ENCODE results near the gene CUL4A. TPM values are rescaled to one million over a fixed set of nuclear protein-coding genes. Genes with fewer than 3 reads are reported as not detected.
"Not testable (repeated sequence)": the region's sequence is repeated elsewhere in the genome, so short reads cannot be mapped to it uniquely, and the experiment has no call there.

CUL4A gene
- total RNA-seq = 10 to 100 TPM; 87.7 to 88.9 TPM

- DNase-seq = peak; percentile 79
- Mint-ChIP-seq H3K9me3 (peaks cover 1% of the 10 kb centered on the region), H3K4me1 (peaks cover 58% of the 10 kb centered on the region), H3K4me3 (peak within 1 kb of the TSS; percentile 94), H3K27me3 (no peaks in the 10 kb centered on the region), H3K27ac (peak within 1 kb of the TSS; percentile 87), H3K36me3 (peaks cover 31% of the 10 kb centered on the region)
These were observed at the start of gene CUL4A for GRCh38 chr13:113209336-113209758. Gene CUL4A (plus strand): TSS chr13:113209613. CDS start chr13:113209628, 15 bp downstream.

- no peaks in the 10 kb centered on the region for H3K27me3 Mint-ChIP-seq
- no peak for DNase-seq
- no peak overlapping the region for H3K27ac Mint-ChIP-seq
- H3K4me3 Mint-ChIP-seq = no peak overlapping the region
- peaks cover 8% of the 10 kb centered on the region for H3K9me3 Mint-ChIP-seq
- no peaks in the 10 kb centered on the region for H3K36me3 Mint-ChIP-seq
- peaks cover 10% of the 10 kb centered on the region for H3K4me1 Mint-ChIP-seq
These were observed 49.7 kb upstream of the CUL4A start for GRCh38 chr13:113159701-113160100.

GRCh38 chr13:113160983-113161382 is 48.4 kb upstream of the CUL4A start:
- Mint-ChIP-seq H3K27me3 (no peaks in the 10 kb centered on the region), H3K4me3 (peak overlapping the region; percentile 12), H3K9me3 (no peaks in the 10 kb centered on the region), H3K4me1 (peaks cover 13% of the 10 kb centered on the region), H3K36me3 (no peaks in the 10 kb centered on the region), H3K27ac (no peak overlapping the region)
- no peak for DNase-seq

- Mint-ChIP-seq H3K27me3 (no peaks in the 10 kb centered on the region), H3K36me3 (peaks cover 3% of the 10 kb centered on the region), H3K27ac (no peak overlapping the region), H3K9me3 (no peaks in the 10 kb centered on the region), H3K4me3 (peak overlapping the region; percentile 12), H3K4me1 (peaks cover 16% of the 10 kb centered on the region)
- DNase-seq = no peak
These were observed 48.0 kb upstream of the CUL4A start for GRCh38 chr13:113161433-113161832.

GRCh38 chr13:113161975-113162374 is 47.4 kb upstream of the CUL4A start:
- not testable (repeated sequence) for H3K9me3 Mint-ChIP-seq, H3K27ac Mint-ChIP-seq, H3K36me3 Mint-ChIP-seq, DNase-seq, H3K27me3 Mint-ChIP-seq, H3K4me3 Mint-ChIP-seq
- peaks cover 19% of the 10 kb centered on the region for H3K4me1 Mint-ChIP-seq

GRCh38 chr13:113162783-113163685 is 46.4 kb upstream of the CUL4A start:
- H3K4me3 Mint-ChIP-seq = no peak overlapping the region
- H3K36me3 Mint-ChIP-seq = peaks cover 14% of the 10 kb centered on the region
- H3K4me1 Mint-ChIP-seq = peaks cover 19% of the 10 kb centered on the region
- no peaks in the 10 kb centered on the region for H3K27me3 Mint-ChIP-seq
- H3K27ac Mint-ChIP-seq = peak overlapping the region; percentile 29
- peaks cover 3% of the 10 kb centered on the region for H3K9me3 Mint-ChIP-seq
- peak; percentile 18 for DNase-seq

GRCh38 chr13:113164492-113164891 is 44.9 kb upstream of the CUL4A start:
- Mint-ChIP-seq H3K36me3 (peaks cover 25% of the 10 kb centered on the region), H3K9me3 (peaks cover 3% of the 10 kb centered on the region), H3K4me3 (no peak overlapping the region), H3K27me3 (no peaks in the 10 kb centered on the region), H3K4me1 (peaks cover 19% of the 10 kb centered on the region), H3K27ac (no peak overlapping the region)
- no peak for DNase-seq

GRCh38 chr13:113166266-113166665 is 43.1 kb upstream of the CUL4A start:
- Mint-ChIP-seq H3K27me3 (no peaks in the 10 kb centered on the region), H3K9me3 (peaks cover 3% of the 10 kb centered on the region), H3K4me1 (peaks cover 17% of the 10 kb centered on the region), H3K27ac (no peak overlapping the region), H3K36me3 (peaks cover 31% of the 10 kb centered on the region), H3K4me3 (no peak overlapping the region)
- peak; percentile 30 for DNase-seq

- peaks cover 3% of the 10 kb centered on the region for H3K9me3 Mint-ChIP-seq
- H3K4me1 Mint-ChIP-seq = peaks cover 14% of the 10 kb centered on the region
- H3K27me3 Mint-ChIP-seq = no peaks in the 10 kb centered on the region
These were observed 42.7 kb upstream of the CUL4A start for GRCh38 chr13:113166681-113167080.

GRCh38 chr13:113167155-113167554 is 42.3 kb upstream of the CUL4A start:
- Mint-ChIP-seq H3K27ac (no peak overlapping the region), H3K4me1 (peaks cover 14% of the 10 kb centered on the region), H3K4me3 (no peak overlapping the region), H3K9me3 (peaks cover 3% of the 10 kb centered on the region), H3K36me3 (peaks cover 38% of the 10 kb centered on the region), H3K27me3 (no peaks in the 10 kb centered on the region)
- DNase-seq = no peak

More at GRCh38 chr13:113166681-113167080, 42.7 kb upstream of the CUL4A start:
- Mint-ChIP-seq H3K36me3 (peaks cover 35% of the 10 kb centered on the region), H3K27ac (no peak overlapping the region), H3K4me3 (no peak overlapping the region)
- DNase-seq = no peak

GRCh38 chr13:113167575-113167974 is 41.8 kb upstream of the CUL4A start:
- Mint-ChIP-seq H3K27me3 (no peaks in the 10 kb centered on the region), H3K4me1 (peaks cover 14% of the 10 kb centered on the region), H3K36me3 (peaks cover 41% of the 10 kb centered on the region), H3K9me3 (peaks cover 3% of the 10 kb centered on the region), H3K27ac (peak overlapping the region; percentile 0), H3K4me3 (no peak overlapping the region)
- DNase-seq = no peak

- H3K27me3 Mint-ChIP-seq = no peaks in the 10 kb centered on the region
- H3K36me3 Mint-ChIP-seq = peaks cover 41% of the 10 kb centered on the region
- no peak for DNase-seq
- no peak overlapping the region for H3K4me3 Mint-ChIP-seq
- peaks cover 12% of the 10 kb centered on the region for H3K4me1 Mint-ChIP-seq
- H3K27ac Mint-ChIP-seq = no peak overlapping the region
- H3K9me3 Mint-ChIP-seq = peaks cover 3% of the 10 kb centered on the region
These were observed 41.2 kb upstream of the CUL4A start for GRCh38 chr13:113168211-113168610.

- DNase-seq = no peak
- peaks cover 3% of the 10 kb centered on the region for H3K9me3 Mint-ChIP-seq
- peaks cover 41% of the 10 kb centered on the region for H3K36me3 Mint-ChIP-seq
- peaks cover 10% of the 10 kb centered on the region for H3K4me1 Mint-ChIP-seq
- no peak overlapping the region for H3K4me3 Mint-ChIP-seq
- H3K27me3 Mint-ChIP-seq = no peaks in the 10 kb centered on the region
- no peak overlapping the region for H3K27ac Mint-ChIP-seq
These were observed 39.8 kb upstream of the CUL4A start for GRCh38 chr13:113169277-113170272.

- Mint-ChIP-seq H3K4me1 (peaks cover 10% of the 10 kb centered on the region), H3K27ac (no peak overlapping the region), H3K36me3 (peaks cover 45% of the 10 kb centered on the region), H3K27me3 (no peaks in the 10 kb centered on the region), H3K4me3 (no peak overlapping the region), H3K9me3 (peaks cover 3% of the 10 kb centered on the region)
- no peak for DNase-seq
These were observed 38.9 kb upstream of the CUL4A start for GRCh38 chr13:113170511-113170910.

All from activated naive CD8-positive, alpha-beta T cell treated with anti-CD3 and anti-CD28 coated beads for 36 hours (primary cell).